Gastrocnemius medialis (tissue), 4 donors: Measurements from ENCODE around the gene SSTR5. TPM values are rescaled to one million over a fixed set of nuclear protein-coding genes. Genes with fewer than 3 reads are reported as not detected.

Experiments
- ATAC-seq, 2 donors: fragments of 150-250 bp; one replicate each; pipeline ENCODE4 v1.9.1; 2016
- DNase-seq, 2 donors: peaks; one replicate each; pipeline ENCODE4 v3.0.0-alpha.2; 2019
- H3K27ac ChIP-seq, 4 donors: fragments of 200-600 bp; sonication (generic); 1 replicate in 1 of 4; 2 replicates in 3 of 4; pipeline ENCODE4 v1.5.1; 2016 to 2018; ENCODE audit warnings: mild to moderate bottlenecking in 2 of 4, moderate library complexity in 1 of 4
- H3K27me3 ChIP-seq, 3 donors: fragments of 200-600 bp; sonication (generic) in 2 of 3; 1 replicate in 1 of 3; 2 replicates in 2 of 3; pipeline versions ENCODE4 v1.5.1 to v1.6.0; 2016 to 2019; ENCODE audit warnings: mild to moderate bottlenecking in 1 of 3, moderate library complexity in 1 of 3
- H3K36me3 ChIP-seq, 2 donors: fragments of 200-600 bp; sonication (generic) in 1 of 2; one replicate each; pipeline ENCODE4 v1.5.1; 2017 to 2018
- H3K4me1 ChIP-seq, 2 donors: fragments of 200-600 bp; sonication (generic) in 1 of 2; one replicate each; pipeline ENCODE4 v1.5.1; 2016 to 2017; ENCODE audit warnings: mild to moderate bottlenecking in 2 of 2
- H3K4me3 ChIP-seq, 4 donors: fragments of 200-600 bp; sonication (generic) in 3 of 4; 1 replicate in 1 of 4; 2 replicates in 3 of 4; pipeline ENCODE4 v1.5.1; 2016 to 2019; ENCODE audit warnings: mild to moderate bottlenecking in 2 of 4
- H3K9me3 ChIP-seq, 3 donors: fragments of 200-600 bp; sonication (generic) in 2 of 3; 1 replicate in 1 of 3; 2 replicates in 2 of 3; pipeline ENCODE4 v1.5.1; 2016 to 2019
- POLR2A ChIP-seq, 2 donors: fragments of 450-650 bp; IDR thresholded peaks; one replicate each; pipeline ENCODE4 v1.6.1; 2017; ENCODE audit warnings: antibody characterized with exemption in 2 of 2, mild to moderate bottlenecking in 2 of 2, moderate library complexity in 2 of 2
- in situ Hi-C, 4 donors: fragments of 200-750 bp; cut with MboI; loops; one replicate each; pipeline versions ENCODE4 v1.15.0 to v1.8.0; 2017; ENCODE audit warnings: low sequenced_read_pairs in 4 of 4
- intact Hi-C: fragments of 100-400 bp; cut with DNase I; formaldehyde crosslinking; loops from one replicate; pipeline ENCODE4 v1.15.1; 2023; ENCODE audit warnings: low total_unique reads
- total RNA-seq, 4 donors: library from RNA; depleted of rRNA; stranded (reverse); fragments of >200 nt; gene quantifications; one replicate each; pipeline versions ENCODE4 v1.1.0 to v1.2.3, GENCODE V29; 2016
- TF ChIP-seq, protein P1 (sequence below), 5 experiments: fragments of 450-650 bp in 3 of 5; fragments of 200-600 bp in 2 of 5; sonication (generic) in 2 of 5; IDR thresholded peaks in 4 of 5; conservative IDR thresholded peaks in 1 of 5; 1 replicate in 4 of 5; 2 replicates in 1 of 5; pipeline ENCODE4 v1.5.1; 2016 to 2019; ENCODE audit warnings: antibody characterized with exemption in 5 of 5, mild to moderate bottlenecking in 3 of 5, moderate library complexity in 3 of 5

Gene SSTR5
- total RNA-seq, 4 donors from 2014 or later, result 0.24 to 1.3 (median 0.33) TPM; not detected in 1

DNA sequence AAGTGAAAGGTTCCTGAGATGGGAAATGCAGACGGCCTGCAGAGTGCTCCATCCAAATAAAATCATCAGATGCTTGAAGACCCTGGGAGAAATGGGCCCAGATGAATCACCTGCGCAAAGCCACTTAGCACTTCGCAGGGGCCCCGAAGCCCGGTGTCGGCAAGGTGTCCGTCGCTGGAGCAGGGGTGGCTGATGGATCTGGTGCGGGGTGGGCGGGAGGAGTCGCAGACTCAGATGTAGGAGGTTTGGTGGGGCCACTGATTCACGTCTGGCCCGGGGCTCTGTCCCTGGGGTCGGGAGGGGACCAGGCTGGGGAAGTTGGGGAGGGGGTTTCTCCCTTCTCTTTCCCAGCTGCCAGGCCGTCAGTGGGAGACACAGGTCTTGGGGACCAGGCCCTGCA, 21.6 kb upstream of the SSTR5 start:
- H3K27me3 ChIP-seq, result peaks cover 31 to 61% (median 56%) of the 10 kb centered on the region in 3 donors

DNA sequence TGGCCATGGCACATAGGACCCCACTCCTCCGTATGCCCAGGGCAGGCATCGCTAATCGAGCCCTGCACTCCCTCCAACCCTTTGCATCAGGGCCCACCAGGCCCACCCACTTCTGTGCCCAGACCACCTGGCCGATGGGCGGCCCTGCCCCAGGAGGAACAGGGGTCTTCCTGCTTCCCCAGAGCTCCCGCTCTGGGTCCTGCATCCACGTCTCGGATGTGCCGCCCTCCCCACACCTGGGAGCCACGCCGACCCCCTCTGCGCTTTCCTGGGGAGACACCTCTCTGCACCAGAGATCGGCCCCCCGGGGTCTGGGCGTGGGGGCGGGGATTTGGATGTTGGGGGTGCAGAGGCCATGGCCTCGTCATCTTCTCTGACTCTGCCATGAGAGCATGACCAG, 21.1 kb upstream of the SSTR5 start:
- ATAC-seq (no peak), DNase-seq (no peak)
- peaks cover 0 to 4% of the 10 kb centered on the region in 2 donors for H3K4me1 ChIP-seq
- H3K27ac ChIP-seq, result no peak overlapping the region
- no peaks in the 10 kb centered on the region for H3K36me3 ChIP-seq
- peaks cover 31 to 56% (median 50%) of the 10 kb centered on the region in 3 donors for H3K27me3 ChIP-seq
- intact Hi-C loops, result no loop called here
- TF ChIP-seq, protein P1, sequence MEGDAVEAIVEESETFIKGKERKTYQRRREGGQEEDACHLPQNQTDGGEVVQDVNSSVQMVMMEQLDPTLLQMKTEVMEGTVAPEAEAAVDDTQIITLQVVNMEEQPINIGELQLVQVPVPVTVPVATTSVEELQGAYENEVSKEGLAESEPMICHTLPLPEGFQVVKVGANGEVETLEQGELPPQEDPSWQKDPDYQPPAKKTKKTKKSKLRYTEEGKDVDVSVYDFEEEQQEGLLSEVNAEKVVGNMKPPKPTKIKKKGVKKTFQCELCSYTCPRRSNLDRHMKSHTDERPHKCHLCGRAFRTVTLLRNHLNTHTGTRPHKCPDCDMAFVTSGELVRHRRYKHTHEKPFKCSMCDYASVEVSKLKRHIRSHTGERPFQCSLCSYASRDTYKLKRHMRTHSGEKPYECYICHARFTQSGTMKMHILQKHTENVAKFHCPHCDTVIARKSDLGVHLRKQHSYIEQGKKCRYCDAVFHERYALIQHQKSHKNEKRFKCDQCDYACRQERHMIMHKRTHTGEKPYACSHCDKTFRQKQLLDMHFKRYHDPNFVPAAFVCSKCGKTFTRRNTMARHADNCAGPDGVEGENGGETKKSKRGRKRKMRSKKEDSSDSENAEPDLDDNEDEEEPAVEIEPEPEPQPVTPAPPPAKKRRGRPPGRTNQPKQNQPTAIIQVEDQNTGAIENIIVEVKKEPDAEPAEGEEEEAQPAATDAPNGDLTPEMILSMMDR (IDR thresholded peaks at IDR 0.05 in 4 of 5, conservative IDR thresholded peaks at IDR 0.05 in 1 of 5), result no peak
- no peak for TF ChIP-seq POLR2A (IDR thresholded peaks at IDR 0.05)
- in situ Hi-C loops, result loop anchor here in 1 of 4 donors (25.0 kb wide), 1 partner anchor 239 kb away; the partner anchor contains the start of gene GNG13
- H3K4me3 ChIP-seq, result no peak overlapping the region
- H3K9me3 ChIP-seq, result no peaks in the 10 kb centered on the region

More for the DNA sequence above, 21.6 kb upstream of the SSTR5 start:
- TF ChIP-seq POLR2A (IDR thresholded peaks at IDR 0.05), result no peak
- TF ChIP-seq, protein P1 (IDR thresholded peaks at IDR 0.05 in 4 of 5, conservative IDR thresholded peaks at IDR 0.05 in 1 of 5), result no peak
- Histone ChIP-seq H3K4me3 (no peak overlapping the region), H3K27ac (no peak overlapping the region), H3K9me3 (no peaks in the 10 kb centered on the region), H3K36me3 (no peaks in the 10 kb centered on the region), H3K4me1 (peaks cover 0 to 4% of the 10 kb centered on the region in 2 donors)
- intact Hi-C loops (no loop called here), in situ Hi-C loops (loop anchor here in 1 of 4 donors (25.0 kb wide), 1 partner anchor 239 kb away; the partner anchor contains the start of gene GNG13)
- DNase-seq (no peak), ATAC-seq (no peak)

DNA sequence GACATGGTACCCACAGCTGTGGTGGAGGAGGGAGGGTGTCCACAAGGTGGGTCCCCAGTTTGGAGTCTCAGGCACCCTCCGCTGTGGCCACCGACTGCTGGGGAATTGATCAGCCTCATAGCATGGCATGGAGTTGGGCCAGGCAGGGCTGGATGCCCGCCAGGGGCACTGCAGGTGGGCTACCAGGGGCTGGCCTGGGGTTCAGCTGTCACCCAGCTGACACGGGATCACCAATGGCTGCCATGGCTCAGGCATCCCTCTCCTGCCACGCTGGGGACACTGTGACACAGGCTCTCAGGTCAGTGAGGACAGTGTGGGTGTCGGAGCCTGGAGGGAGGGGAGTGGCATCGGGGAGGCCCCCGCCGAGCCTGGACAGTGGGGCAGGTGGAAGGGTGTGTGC, 19.8 kb upstream of the SSTR5 start:
- Histone ChIP-seq H3K9me3 (no peaks in the 10 kb centered on the region), H3K27ac (no peak overlapping the region), H3K27me3 (peaks cover 21 to 54% (median 40%) of the 10 kb centered on the region in 3 donors), H3K4me1 (peaks cover 0 to 4% of the 10 kb centered on the region in 2 donors), H3K4me3 (no peak overlapping the region), H3K36me3 (no peaks in the 10 kb centered on the region)
- in situ Hi-C loops, result loop anchor here in 1 of 4 donors (25.0 kb wide), 1 partner anchor 240 kb away; the partner anchor contains the start of gene GNG13
- intact Hi-C loops, result no loop called here
- no peak for ATAC-seq
- no peak for DNase-seq
- TF ChIP-seq POLR2A (IDR thresholded peaks at IDR 0.05), result no peak
- TF ChIP-seq, protein P1 (IDR thresholded peaks at IDR 0.05 in 4 of 5, conservative IDR thresholded peaks at IDR 0.05 in 1 of 5), result no peak

DNA sequence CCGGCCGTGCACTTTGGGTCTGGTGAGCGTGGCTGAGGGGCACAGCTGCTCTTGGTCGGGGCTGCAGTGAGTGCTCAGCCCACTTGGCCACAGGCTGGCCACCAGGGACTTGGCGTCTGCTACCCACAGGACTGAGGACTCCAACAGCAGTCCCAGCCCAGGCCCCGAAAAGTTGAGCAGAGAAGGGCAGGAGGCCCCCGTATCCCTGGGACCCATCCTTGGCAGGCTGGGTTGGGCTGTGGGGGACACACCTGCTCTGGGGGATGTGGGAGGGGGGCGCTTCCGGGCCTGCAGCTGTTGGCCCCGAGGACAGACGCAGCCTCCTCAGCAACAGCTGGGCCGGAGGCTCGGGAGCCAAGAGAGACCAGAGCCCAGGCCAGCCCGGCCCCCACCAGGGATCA, 19.4 kb upstream of the SSTR5 start:
- Histone ChIP-seq H3K27me3 (peaks cover 17 to 52% (median 40%) of the 10 kb centered on the region in 3 donors), H3K27ac (no peak overlapping the region), H3K36me3 (no peaks in the 10 kb centered on the region), H3K9me3 (no peaks in the 10 kb centered on the region), H3K4me3 (no peak overlapping the region), H3K4me1 (peaks cover 0 to 4% of the 10 kb centered on the region in 2 donors)
- DNase-seq, result no peak
- ATAC-seq, result no peak
- TF ChIP-seq, protein P1 (IDR thresholded peaks at IDR 0.05 in 4 of 5, conservative IDR thresholded peaks at IDR 0.05 in 1 of 5), result no peak
- no peak for TF ChIP-seq POLR2A (IDR thresholded peaks at IDR 0.05)
- intact Hi-C loops, result no loop called here
- in situ Hi-C loops, result loop anchor here in 1 of 4 donors (25.0 kb wide), 1 partner anchor 241 kb away; the partner anchor contains the start of gene GNG13
